ENCODE measurements around the gene TCEANC2. TPM values are rescaled to one million over a fixed set of nuclear protein-coding genes. Genes with fewer than 3 reads are reported as not detected.
A peak's percentile ranks its signal among the peaks of the same experiment; 100 is the strongest.

Gene TCEANC2
- total RNA-seq, 1 donor, result 3.0 TPM

- peak; percentile 56 for DNase-seq (ENCODE audit: low read depth)
- H3K4me3 ChIP-seq (ENCODE audit: low read depth, low read length), result no peak overlapping the region
- TF ChIP-seq, protein P1, sequence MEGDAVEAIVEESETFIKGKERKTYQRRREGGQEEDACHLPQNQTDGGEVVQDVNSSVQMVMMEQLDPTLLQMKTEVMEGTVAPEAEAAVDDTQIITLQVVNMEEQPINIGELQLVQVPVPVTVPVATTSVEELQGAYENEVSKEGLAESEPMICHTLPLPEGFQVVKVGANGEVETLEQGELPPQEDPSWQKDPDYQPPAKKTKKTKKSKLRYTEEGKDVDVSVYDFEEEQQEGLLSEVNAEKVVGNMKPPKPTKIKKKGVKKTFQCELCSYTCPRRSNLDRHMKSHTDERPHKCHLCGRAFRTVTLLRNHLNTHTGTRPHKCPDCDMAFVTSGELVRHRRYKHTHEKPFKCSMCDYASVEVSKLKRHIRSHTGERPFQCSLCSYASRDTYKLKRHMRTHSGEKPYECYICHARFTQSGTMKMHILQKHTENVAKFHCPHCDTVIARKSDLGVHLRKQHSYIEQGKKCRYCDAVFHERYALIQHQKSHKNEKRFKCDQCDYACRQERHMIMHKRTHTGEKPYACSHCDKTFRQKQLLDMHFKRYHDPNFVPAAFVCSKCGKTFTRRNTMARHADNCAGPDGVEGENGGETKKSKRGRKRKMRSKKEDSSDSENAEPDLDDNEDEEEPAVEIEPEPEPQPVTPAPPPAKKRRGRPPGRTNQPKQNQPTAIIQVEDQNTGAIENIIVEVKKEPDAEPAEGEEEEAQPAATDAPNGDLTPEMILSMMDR (IDR thresholded peaks at IDR 0.05; ENCODE audit: insufficient read depth, low read depth, low read length), result peak; percentile 67
Observed at GRCh38 chr1:54070171-54070837, 16.9 kb downstream of the TCEANC2 start.

DNA sequence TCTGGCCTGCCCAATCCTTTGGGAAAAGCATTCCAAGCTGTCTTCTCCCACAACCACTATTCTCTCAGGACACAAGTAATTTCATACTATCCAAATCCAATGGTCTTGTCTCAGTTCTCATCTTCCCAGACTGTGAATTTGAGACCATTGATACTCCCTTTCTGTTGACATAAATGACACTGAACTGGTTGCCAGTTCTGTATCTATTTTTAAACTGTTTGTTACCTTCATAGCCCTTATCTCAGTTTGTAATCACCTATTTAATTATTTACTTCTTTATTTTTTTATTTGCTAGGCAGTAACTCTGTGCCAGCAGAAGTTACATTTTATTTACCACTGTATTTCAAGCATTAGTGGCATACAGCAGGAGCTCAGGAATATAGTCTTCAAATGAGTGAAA is 24.0 kb downstream of the TCEANC2 start:
- TF ChIP-seq, protein P1 (IDR thresholded peaks at IDR 0.05; ENCODE audit: insufficient read depth, low read depth, low read length), result no peak
- no peak for DNase-seq (ENCODE audit: low read depth)
- no peak overlapping the region for H3K4me3 ChIP-seq (ENCODE audit: low read depth, low read length)

- no peak overlapping the region for H3K4me3 ChIP-seq (ENCODE audit: low read depth, low read length)
- DNase-seq (ENCODE audit: low read depth), result no peak
- TF ChIP-seq, protein P1 (IDR thresholded peaks at IDR 0.05; ENCODE audit: insufficient read depth, low read depth, low read length), result no peak
Observed at GRCh38 chr1:54080598-54081049, 27.2 kb downstream of the TCEANC2 start.

DNA sequence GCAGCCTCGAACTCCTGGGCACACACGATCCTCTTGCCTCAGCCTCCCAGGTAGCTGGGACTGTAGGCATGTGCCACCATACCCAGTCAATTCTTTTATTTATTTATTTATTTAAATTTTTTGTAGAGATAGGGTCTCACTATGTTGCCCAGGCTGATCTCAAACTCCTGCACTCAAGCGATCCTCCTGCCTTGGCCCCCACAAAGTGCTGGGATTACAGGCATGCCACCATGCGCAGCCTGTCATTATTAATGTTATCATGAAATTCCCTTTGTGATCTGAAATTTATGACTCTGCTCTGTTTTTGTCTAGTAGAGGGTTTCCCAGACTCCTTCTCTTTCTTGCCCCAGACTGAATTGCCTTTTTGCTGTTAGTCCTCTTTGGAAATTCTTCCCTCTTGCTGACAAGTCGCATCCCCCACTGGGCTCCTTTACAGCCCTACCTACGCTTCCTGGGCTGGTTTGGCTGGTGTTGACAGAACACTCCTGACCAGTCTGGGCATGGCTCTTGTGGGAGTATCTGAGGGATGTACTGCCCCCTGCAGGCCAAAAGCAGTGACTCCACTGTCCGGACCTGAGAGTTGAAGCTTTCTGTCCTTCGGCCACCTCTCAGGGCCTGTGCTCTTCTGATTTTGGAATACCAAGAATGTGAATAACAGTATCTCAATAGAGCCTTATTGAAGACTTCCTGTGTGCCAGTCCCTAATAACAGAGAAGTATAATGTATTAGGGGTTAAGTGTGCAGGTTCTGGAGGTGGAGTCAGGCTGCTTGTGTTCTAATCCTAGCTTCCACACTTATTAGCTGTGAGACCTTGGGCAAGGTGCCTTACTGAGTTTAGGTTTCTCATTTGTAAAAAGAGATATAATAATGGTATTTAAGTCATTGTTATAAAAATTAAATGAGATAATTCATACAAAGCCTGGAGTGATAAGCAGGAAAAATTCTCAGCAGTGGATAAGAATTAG is 28.2 kb downstream of the TCEANC2 start:
- DNase-seq (ENCODE audit: low read depth), result peak; percentile 80
- H3K4me3 ChIP-seq (ENCODE audit: low read depth, low read length), result no peak overlapping the region
- TF ChIP-seq, protein P1 (IDR thresholded peaks at IDR 0.05; ENCODE audit: insufficient read depth, low read depth, low read length), result peak; percentile 91

- no peak for DNase-seq (ENCODE audit: low read depth)
- TF ChIP-seq, protein P1 (IDR thresholded peaks at IDR 0.05; ENCODE audit: insufficient read depth, low read depth, low read length), result no peak
Observed at GRCh38 chr1:54084794-54085193, 31.4 kb downstream of the TCEANC2 start.

DNA sequence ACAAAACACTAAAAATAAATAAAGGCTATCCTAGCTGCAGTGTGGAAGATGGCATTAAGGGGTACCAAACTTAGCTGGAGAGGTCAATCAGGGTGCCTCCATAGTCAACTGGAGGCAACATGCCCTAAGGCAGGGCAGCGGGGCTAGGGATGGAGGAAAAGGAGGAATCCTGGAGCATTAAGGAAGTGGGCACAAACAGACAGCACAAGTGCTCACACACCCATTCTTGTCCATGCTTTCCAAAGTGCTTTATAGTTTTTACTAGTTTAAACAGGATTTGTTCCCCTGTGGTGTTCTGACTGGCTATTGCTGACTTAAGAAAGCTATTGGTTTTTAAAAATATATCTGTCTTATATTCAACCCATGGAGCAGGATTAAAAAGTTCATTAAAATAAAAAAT is 33.3 kb downstream of the TCEANC2 start:
- no peak overlapping the region for H3K4me3 ChIP-seq (ENCODE audit: low read depth, low read length)
- TF ChIP-seq, protein P1 (IDR thresholded peaks at IDR 0.05; ENCODE audit: insufficient read depth, low read depth, low read length), result no peak
- no peak for DNase-seq (ENCODE audit: low read depth)

More at GRCh38 chr1:54084794-54085193, 31.4 kb downstream of the TCEANC2 start:
- H3K4me3 ChIP-seq (ENCODE audit: low read depth, low read length), result no peak overlapping the region
